HCT116 (cell line): ENCODE data around the gene GLRA2.

ENCODE experiments used
- EZH2 ChIP-seq: fragments of 200-600 bp; sonication (generic); IDR thresholded peaks from 2 replicates; pipeline ENCODE4 v1.6.1; 2017; ENCODE audit warnings: antibody characterized with exemption, mixed run types
- RAD21 ChIP-seq: IDR thresholded peaks from 2 replicates; pipeline ENCODE4 v1.6.1; 2012; ENCODE audit warnings: low read depth, mild to moderate bottlenecking
- SIN3A ChIP-seq: IDR thresholded peaks from 2 replicates; pipeline ENCODE4 v1.6.1; 2012; ENCODE audit warnings: low read depth
- SP1 ChIP-seq: IDR thresholded peaks from 2 replicates; pipeline ENCODE4 v1.6.1; 2012; ENCODE audit warnings: low read depth
- YY1 ChIP-seq: IDR thresholded peaks from 2 replicates; pipeline ENCODE4 v1.6.1; 2011; ENCODE audit warnings: low read length, low read depth, moderate library complexity, mild to moderate bottlenecking; ENCODE audit not compliant: insufficient replicate concordance; ENCODE audit errors: extremely low read depth
- ZFX ChIP-seq: fragments of 450-650 bp; IDR thresholded peaks from 2 replicates; pipeline ENCODE4 v1.6.1; 2017
- TF ChIP-seq, protein P1 (sequence below), 3 experiments: fragments of 200-600 bp in 1 of 3; sonication (generic) in 1 of 3; IDR thresholded peaks in 2 of 3; conservative IDR thresholded peaks in 1 of 3; 2 replicates each; pipeline ENCODE4 v1.5.1; 2012 to 2017; ENCODE audit warnings: low read depth in 2 of 3, low read length in 2 of 3, antibody characterized with exemption in 1 of 3, borderline replicate concordance in 1 of 3, control low read depth in 1 of 3, mild to moderate bottlenecking in 1 of 3, mixed read lengths in 1 of 3, mixed run types in 1 of 3, moderate library complexity in 1 of 3; ENCODE audit not compliant: insufficient read depth in 1 of 3
- TF ChIP-seq, protein P2 (sequence below): IDR thresholded peaks from 2 replicates; pipeline ENCODE4 v1.6.1; 2012
- TF ChIP-seq, protein P3 (sequence below): IDR thresholded peaks from 2 replicates; pipeline ENCODE4 v1.6.1; 2012; ENCODE audit warnings: low read depth

DNA sequence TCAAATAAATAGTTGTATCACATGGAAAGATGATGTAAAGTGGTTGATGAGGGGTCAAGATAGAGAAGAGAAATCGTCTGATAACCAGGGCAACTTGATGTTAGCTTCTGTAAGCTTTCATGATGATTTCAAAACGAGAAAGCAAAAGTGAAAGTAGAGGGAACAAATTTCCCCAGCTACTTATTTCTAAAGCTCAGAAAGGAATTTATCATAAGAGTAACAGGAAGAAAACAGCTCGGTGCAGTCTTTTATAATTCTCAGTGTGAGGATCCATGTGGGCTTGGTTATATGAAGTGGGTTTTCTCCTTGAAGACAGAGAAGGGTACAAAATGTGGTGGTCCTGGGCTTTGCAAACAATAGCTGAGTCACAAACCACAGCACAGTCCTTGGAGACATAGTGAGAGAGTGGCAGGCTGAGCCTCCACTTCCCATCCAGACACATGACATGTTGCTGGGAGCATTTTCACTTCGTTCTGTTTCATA lies 32.1 kb upstream of the GLRA2 start:
- TF ChIP-seq, protein P1, sequence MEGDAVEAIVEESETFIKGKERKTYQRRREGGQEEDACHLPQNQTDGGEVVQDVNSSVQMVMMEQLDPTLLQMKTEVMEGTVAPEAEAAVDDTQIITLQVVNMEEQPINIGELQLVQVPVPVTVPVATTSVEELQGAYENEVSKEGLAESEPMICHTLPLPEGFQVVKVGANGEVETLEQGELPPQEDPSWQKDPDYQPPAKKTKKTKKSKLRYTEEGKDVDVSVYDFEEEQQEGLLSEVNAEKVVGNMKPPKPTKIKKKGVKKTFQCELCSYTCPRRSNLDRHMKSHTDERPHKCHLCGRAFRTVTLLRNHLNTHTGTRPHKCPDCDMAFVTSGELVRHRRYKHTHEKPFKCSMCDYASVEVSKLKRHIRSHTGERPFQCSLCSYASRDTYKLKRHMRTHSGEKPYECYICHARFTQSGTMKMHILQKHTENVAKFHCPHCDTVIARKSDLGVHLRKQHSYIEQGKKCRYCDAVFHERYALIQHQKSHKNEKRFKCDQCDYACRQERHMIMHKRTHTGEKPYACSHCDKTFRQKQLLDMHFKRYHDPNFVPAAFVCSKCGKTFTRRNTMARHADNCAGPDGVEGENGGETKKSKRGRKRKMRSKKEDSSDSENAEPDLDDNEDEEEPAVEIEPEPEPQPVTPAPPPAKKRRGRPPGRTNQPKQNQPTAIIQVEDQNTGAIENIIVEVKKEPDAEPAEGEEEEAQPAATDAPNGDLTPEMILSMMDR (IDR thresholded peaks at IDR 0.05 in 2 of 3, conservative IDR thresholded peaks at IDR 0.05 in 1 of 3; ENCODE audit: borderline replicate concordance in 1 of 3, insufficient read depth in 1 of 3, low read depth in 2 of 3, low read length in 2 of 3), result no peak
- no peak for TF ChIP-seq SP1
- no peak for TF ChIP-seq ZFX
- TF ChIP-seq, protein P2, sequence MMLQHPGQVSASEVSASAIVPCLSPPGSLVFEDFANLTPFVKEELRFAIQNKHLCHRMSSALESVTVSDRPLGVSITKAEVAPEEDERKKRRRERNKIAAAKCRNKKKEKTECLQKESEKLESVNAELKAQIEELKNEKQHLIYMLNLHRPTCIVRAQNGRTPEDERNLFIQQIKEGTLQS, result no peak
- no peak for TF ChIP-seq SIN3A
- TF ChIP-seq EZH2, result no peak
- TF ChIP-seq, protein P3, sequence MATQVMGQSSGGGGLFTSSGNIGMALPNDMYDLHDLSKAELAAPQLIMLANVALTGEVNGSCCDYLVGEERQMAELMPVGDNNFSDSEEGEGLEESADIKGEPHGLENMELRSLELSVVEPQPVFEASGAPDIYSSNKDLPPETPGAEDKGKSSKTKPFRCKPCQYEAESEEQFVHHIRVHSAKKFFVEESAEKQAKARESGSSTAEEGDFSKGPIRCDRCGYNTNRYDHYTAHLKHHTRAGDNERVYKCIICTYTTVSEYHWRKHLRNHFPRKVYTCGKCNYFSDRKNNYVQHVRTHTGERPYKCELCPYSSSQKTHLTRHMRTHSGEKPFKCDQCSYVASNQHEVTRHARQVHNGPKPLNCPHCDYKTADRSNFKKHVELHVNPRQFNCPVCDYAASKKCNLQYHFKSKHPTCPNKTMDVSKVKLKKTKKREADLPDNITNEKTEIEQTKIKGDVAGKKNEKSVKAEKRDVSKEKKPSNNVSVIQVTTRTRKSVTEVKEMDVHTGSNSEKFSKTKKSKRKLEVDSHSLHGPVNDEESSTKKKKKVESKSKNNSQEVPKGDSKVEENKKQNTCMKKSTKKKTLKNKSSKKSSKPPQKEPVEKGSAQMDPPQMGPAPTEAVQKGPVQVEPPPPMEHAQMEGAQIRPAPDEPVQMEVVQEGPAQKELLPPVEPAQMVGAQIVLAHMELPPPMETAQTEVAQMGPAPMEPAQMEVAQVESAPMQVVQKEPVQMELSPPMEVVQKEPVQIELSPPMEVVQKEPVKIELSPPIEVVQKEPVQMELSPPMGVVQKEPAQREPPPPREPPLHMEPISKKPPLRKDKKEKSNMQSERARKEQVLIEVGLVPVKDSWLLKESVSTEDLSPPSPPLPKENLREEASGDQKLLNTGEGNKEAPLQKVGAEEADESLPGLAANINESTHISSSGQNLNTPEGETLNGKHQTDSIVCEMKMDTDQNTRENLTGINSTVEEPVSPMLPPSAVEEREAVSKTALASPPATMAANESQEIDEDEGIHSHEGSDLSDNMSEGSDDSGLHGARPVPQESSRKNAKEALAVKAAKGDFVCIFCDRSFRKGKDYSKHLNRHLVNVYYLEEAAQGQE, result no peak
- no peak for TF ChIP-seq RAD21
- no peak for TF ChIP-seq YY1
